SK-N-SH (cell line): ENCODE results near the gene PRPF6. TPM values are rescaled to one million over a fixed set of nuclear protein-coding genes. Genes with fewer than 3 reads are reported as not detected.

Experiments
- CTCF ChIA-PET: fragments of 300-600, 350-600 bp; formaldehyde crosslinking; extraction: SDS; loops from one replicate; lab custom pipeline; 2021; lab: Yijun Ruan, JAX
- POLR2A ChIA-PET: fragments of 350-600 bp; sonication (Branson Sonifier 250); formaldehyde crosslinking; extraction: SDS; loops from one replicate; lab custom pipeline; 2020; ENCODE audit warnings: antibody characterized with exemption, inconsistent platforms; lab: Yijun Ruan, JAX
- DNase-seq: peaks from one replicate; pipeline ENCODE4 v3.0.0; 2012
- H2AFZ ChIP-seq: fragments of 200-600 bp; sonication (generic); 2 replicates; pipeline ENCODE4 v1.8.1; 2016; ENCODE audit warnings: antibody characterized with exemption, mild to moderate bottlenecking, low read depth
- H3F3A ChIP-seq: fragments of 200-600 bp; sonication (generic); replicated peaks from 2 replicates; pipeline ENCODE3; 2016; ENCODE audit warnings: antibody characterized with exemption, mild to moderate bottlenecking; ENCODE audit not compliant: insufficient read depth
- H3K27ac ChIP-seq, 2 experiments: fragments of 200-500 bp in 1 of 2; fragments of 200-600 bp in 1 of 2; sonication (Bioruptor generic) in 1 of 2; sonication (generic), shearing (Covaris generic) in 1 of 2; 2 replicates each; pipeline versions ENCODE4 v1.5.1 to v1.6.1; 2014 to 2016; ENCODE audit warnings: low read depth in 2 of 2, inconsistent platforms in 1 of 2, low read length in 1 of 2, mild to moderate bottlenecking in 1 of 2, mixed read lengths in 1 of 2
- H3K27me3 ChIP-seq: fragments of 200-600 bp; sonication (generic), shearing (Covaris generic); 2 replicates; pipeline ENCODE4 v1.6.1; 2016; ENCODE audit warnings: mixed run types; ENCODE audit not compliant: insufficient read depth
- H3K36me3 ChIP-seq, 2 experiments: fragments of 200-500 bp in 1 of 2; fragments of 200-600 bp in 1 of 2; sonication (Bioruptor generic) in 1 of 2; sonication (generic) in 1 of 2; replicated peaks in 1 of 2; 2 replicates each; pipeline versions ENCODE3 to v1.5.1; 2014 to 2016; ENCODE audit warnings: low read length in 1 of 2, mild to moderate bottlenecking in 1 of 2; ENCODE audit not compliant: insufficient read depth in 2 of 2, control insufficient read depth in 1 of 2
- H3K4me1 ChIP-seq, 2 experiments: fragments of 200-500 bp in 1 of 2; fragments of 200-600 bp in 1 of 2; sonication (Bioruptor generic) in 1 of 2; sonication (generic), shearing (Covaris generic) in 1 of 2; 2 replicates each; pipeline versions ENCODE4 v1.5.1 to v1.6.1; 2014 to 2016; ENCODE audit warnings: low read depth in 1 of 2, low read length in 1 of 2, mixed run types in 1 of 2; ENCODE audit not compliant: insufficient read depth in 2 of 2, control insufficient read depth in 1 of 2
- H3K4me2 ChIP-seq: fragments of 200-600 bp; sonication (generic), shearing (Covaris generic); 2 replicates; pipeline ENCODE4 v1.6.1; 2017; ENCODE audit warnings: mixed run types
- H3K4me3 ChIP-seq, 2 experiments: fragments of 200-500 bp in 1 of 2; fragments of 200-600 bp in 1 of 2; sonication (Bioruptor generic) in 1 of 2; sonication (generic), shearing (Covaris generic) in 1 of 2; 2 replicates each; pipeline versions ENCODE4 v1.5.1 to v1.8.1; 2014 to 2016; ENCODE audit warnings: low read depth in 2 of 2, inconsistent platforms in 1 of 2, low read length in 1 of 2, mild to moderate bottlenecking in 1 of 2, mixed read lengths in 1 of 2, moderate library complexity in 1 of 2
- H3K79me2 ChIP-seq: fragments of 200-600 bp; sonication (generic); 2 replicates; pipeline ENCODE4 v1.8.1; 2017; ENCODE audit warnings: mild to moderate bottlenecking; ENCODE audit not compliant: insufficient read depth
- H3K9ac ChIP-seq: fragments of 200-600 bp; sonication (generic); 2 replicates; pipeline ENCODE4 v1.6.1; 2017; ENCODE audit warnings: mixed run types
- H3K9me2 ChIP-seq: fragments of 200-600 bp; sonication (generic); 2 replicates; pipeline ENCODE4 v1.6.1; 2017; ENCODE audit warnings: mixed run types
- H3K9me3 ChIP-seq: fragments of 200-600 bp; sonication (generic); 2 replicates; pipeline ENCODE4 v1.6.1; 2017; ENCODE audit warnings: mixed run types, mild to moderate bottlenecking, moderate library complexity
- H4K20me1 ChIP-seq: fragments of 200-600 bp; sonication (generic); 2 replicates; pipeline ENCODE4 v1.6.1; 2017; ENCODE audit warnings: mild to moderate bottlenecking, mixed run types; ENCODE audit not compliant: insufficient read depth
- CTCF ChIP-seq: fragments of 200-600 bp; sonication (generic); IDR thresholded peaks from 2 replicates; pipeline ENCODE4 v1.6.1; 2017; ENCODE audit warnings: antibody characterized with exemption, mild to moderate bottlenecking, moderate library complexity
- FOXJ3 ChIP-seq: sonication (generic); formaldehyde crosslinking; IDR thresholded peaks from 2 replicates; pipeline ENCODE4 v1.5.1; 2020; ENCODE audit warnings: mild to moderate bottlenecking, missing genetic modification reagents
- IRF3 ChIP-seq: fragments of 150-350 bp; IDR thresholded peaks from 2 replicates; pipeline ENCODE4 v1.6.1; 2016; ENCODE audit warnings: mild to moderate bottlenecking, low read depth, low read length
- RAD21 ChIP-seq: IDR thresholded peaks from 2 replicates; pipeline ENCODE4 v1.6.1; 2012; ENCODE audit warnings: mild to moderate bottlenecking, low read length
- REST ChIP-seq: IDR thresholded peaks from 2 replicates; pipeline ENCODE4 v1.6.1; 2012; ENCODE audit warnings: mild to moderate bottlenecking, low read depth, low read length, moderate library complexity
- RFX5 ChIP-seq: IDR thresholded peaks from 2 replicates; pipeline ENCODE4 v1.6.1; 2012; ENCODE audit warnings: mild to moderate bottlenecking, improper control_type of control experiment, low read length
- TAF1 ChIP-seq: IDR thresholded peaks from 2 replicates; pipeline ENCODE4 v1.6.1; 2012; ENCODE audit warnings: low read depth, mild to moderate bottlenecking, low read length, moderate library complexity, borderline replicate concordance
- USF1 ChIP-seq: IDR thresholded peaks from 2 replicates; pipeline ENCODE4 v1.4.0; 2012; ENCODE audit warnings: low read depth, borderline replicate concordance
- ZBTB33 ChIP-seq: IDR thresholded peaks from 2 replicates; pipeline ENCODE4 v1.4.0; 2012; ENCODE audit warnings: low read depth, borderline replicate concordance
- WGBS: methylation state at CpG from one replicate; pipeline ENCODE4 v1.1.6; 2017; ENCODE audit warnings: low lambda C conversion rate; 5-methylcytosine and 5-hydroxymethylcytosine counted together
- polyA plus RNA-seq, 3 experiments: library from polyadenylated mRNA; depleted of rRNA; stranded (reverse); fragments of >200 nt; gene quantifications; 2 replicates each; pipeline ENCODE4 v1.2.3, GENCODE V29; 2012

Gene PRPF6
- polyA plus RNA-seq, 1 of the 3 experiments (the other 2 are of a cell fraction): 59.1 TPM

GRCh38 chr20:63940071-63940471 lies 40.9 kb upstream of the PRPF6 start:
- ChIA-PET CTCF (interaction anchor here (0.8 kb wide), 1 partner anchor 164 kb away, joined by 3 read pairs; no protein-coding TSS in a partner anchor), POLR2A (no interaction called here)
- Histone ChIP-seq H3K27me3 (no peaks in the 10 kb centered on the region), H3K9me3 (no peaks in the 10 kb centered on the region), H3K4me2 (no peak overlapping the region)
- TF ChIP-seq RFX5 (no peak), TAF1 (no peak), USF1 (no peak), ZBTB33 (no peak)
- TF ChIP-seq, all 33 proteins: peak for 0
- WGBS: 97% methylated on average over 19 of the region's 23 CpGs
- no peaks in the 10 kb centered on the region; a peak in 1 of 4 replicates for H3K4me1 ChIP-seq
- H3K79me2 ChIP-seq: peaks cover 4% of the 10 kb centered on the region; the same call in 1 of the 2 replicates
- peaks cover 39% of the 10 kb centered on the region for H4K20me1 ChIP-seq
- peaks cover 0 to 55% of the 10 kb centered on the region in 2 experiments for H3K36me3 ChIP-seq
- H3K9ac ChIP-seq: no peak overlapping the region
- H3K9me2 ChIP-seq: no peaks in the 10 kb centered on the region
- peaks cover 8% of the 10 kb centered on the region for H3F3A ChIP-seq
- DNase-seq: no peak
- H3K4me3 ChIP-seq: no peak overlapping the region
- H3K27ac ChIP-seq: no peak overlapping the region
- H2AFZ ChIP-seq: no peak overlapping the region

GRCh38 chr20:63940472-63941266 lies 40.3 kb upstream of the PRPF6 start:
- Histone ChIP-seq H3K4me3 (no peak overlapping the region), H3K9me3 (no peaks in the 10 kb centered on the region), H3F3A (peaks cover 8% of the 10 kb centered on the region), H2AFZ (no peak overlapping the region), H3K4me1 (no peaks in the 10 kb centered on the region; a peak in 1 of 4 replicates), H4K20me1 (peaks cover 39% of the 10 kb centered on the region), H3K4me2 (no peak overlapping the region), H3K9ac (no peak overlapping the region), H3K27ac (no peak overlapping the region), H3K9me2 (no peaks in the 10 kb centered on the region), H3K27me3 (no peaks in the 10 kb centered on the region), H3K79me2 (no peaks in the 10 kb centered on the region; the same call in 1 of the 2 replicates), H3K36me3 (peaks cover 0 to 54% of the 10 kb centered on the region in 2 experiments)
- TF ChIP-seq FOXJ3: no peak
- TF ChIP-seq ZBTB33: no peak
- TF ChIP-seq RFX5: no peak
- no peak for TF ChIP-seq CTCF
- TF ChIP-seq RAD21: no peak
- no peak for TF ChIP-seq REST
- no peak for TF ChIP-seq IRF3
- ChIA-PET CTCF (no interaction called here), POLR2A (no interaction called here)
- no peak for DNase-seq
- 99% methylated on average over 48 of the region's 58 CpGs for WGBS
